Panc1 (cell line): ENCODE measurements around the gene MAD1L1. TPM values are rescaled to one million over a fixed set of nuclear protein-coding genes. Genes with fewer than 3 reads are reported as not detected.
A peak's percentile ranks its signal among the peaks of the same experiment; 100 is the strongest.

ENCODE experiments used
- ATAC-seq: fragments of 200-7000 bp; cut with Tn5 transposase; 2 replicates; pipeline ENCODE4 v1.9.1; 2020; ENCODE audit warnings: mild to moderate bottlenecking, moderate library complexity
- BruUV-seq: library from RNA; stranded (reverse); fragments of 400-500 nt; replicated peaks from 2 replicates; lab custom pipeline; 2021; lab: Mats Ljungman, UMichigan
- CTCF ChIA-PET: fragments of 300-600 bp; sonication (Branson Sonifier 250); formaldehyde crosslinking; loops from one replicate; lab custom pipeline; 2022; ENCODE audit warnings: antibody characterized with exemption; lab: Charles Lee
- POLR2A ChIA-PET: fragments of 300-600 bp; sonication (Branson Sonifier 250); formaldehyde crosslinking; loops from one replicate; lab custom pipeline; 2022; ENCODE audit warnings: antibody characterized with exemption; lab: Charles Lee
- DNase-seq: peaks from one replicate; pipeline ENCODE4 v3.0.0-alpha.2; 2010; ENCODE audit warnings: low read depth, low spot score
- H3K27ac ChIP-seq: 2 replicates; pipeline ENCODE4 v1.5.1; 2011; ENCODE audit warnings: mild to moderate bottlenecking, low read length, inconsistent platforms
- H3K27me3 ChIP-seq: fragments of 200-500 bp; sonication (Bioruptor generic); 2 replicates; pipeline ENCODE4 v1.6.0; 2014; ENCODE audit warnings: low read length, inconsistent platforms; ENCODE audit not compliant: control insufficient read depth, insufficient read depth
- H3K36me3 ChIP-seq: fragments of 200-500 bp; sonication (Bioruptor generic); 2 replicates; pipeline ENCODE4 v1.5.1; 2014; ENCODE audit warnings: inconsistent platforms, mild to moderate bottlenecking, low read length, moderate library complexity; ENCODE audit not compliant: control insufficient read depth, insufficient read depth
- H3K4me1 ChIP-seq: 2 replicates; pipeline ENCODE4 v1.5.1; 2011; ENCODE audit warnings: inconsistent platforms, mild to moderate bottlenecking, low read length, moderate library complexity; ENCODE audit not compliant: control insufficient read depth, insufficient read depth
- H3K4me3 ChIP-seq, 2 experiments: 2 replicates each; pipeline ENCODE4 v1.5.1; 2011 to 2012; ENCODE audit warnings: low read depth in 2 of 2, low read length in 2 of 2, mild to moderate bottlenecking in 2 of 2, inconsistent platforms in 1 of 2, moderate library complexity in 1 of 2
- H3K9me3 ChIP-seq: fragments of 200-500 bp; sonication (Bioruptor generic); 2 replicates; pipeline ENCODE4 v1.5.1; 2014; ENCODE audit warnings: low read depth, mild to moderate bottlenecking, inconsistent platforms, low read length, moderate library complexity; ENCODE audit not compliant: control insufficient read depth, insufficient read depth
- POLR2AphosphoS5 ChIP-seq: IDR thresholded peaks from 2 replicates; pipeline ENCODE4 v1.6.1; 2012; ENCODE audit warnings: mild to moderate bottlenecking, low read depth, low read length, moderate library complexity
- SIN3A ChIP-seq: IDR thresholded peaks from 2 replicates; pipeline ENCODE4 v1.6.1; 2012; ENCODE audit warnings: low read depth, mild to moderate bottlenecking, low read length, moderate library complexity, borderline replicate concordance; ENCODE audit not compliant: insufficient read depth
- TCF7L2 ChIP-seq: IDR thresholded peaks from 2 replicates; pipeline ENCODE4 v1.6.1; 2011; ENCODE audit warnings: mild to moderate bottlenecking, low read depth, low read length, inconsistent platforms
- in situ Hi-C: cut with HindIII; loops from 2 replicates; pipeline ENCODE4 v1.10.0; 2016; ENCODE audit warnings: low sequenced_read_pairs, low pct_unique_long_range_greater_than_20kb
- intact Hi-C: fragments of 100-400 bp; cut with micrococcal nuclease; formaldehyde crosslinking; loops from one replicate; pipeline ENCODE4 v1.10.0; 2022; ENCODE audit not compliant: unreplicated experiment
- total RNA-seq: library from RNA; stranded (reverse); gene quantifications from one replicate; pipeline ENCODE4 v1.2.1, GENCODE V29; 2021; ENCODE audit not compliant: unreplicated experiment
- TF ChIP-seq, protein P1 (sequence below): fragments of 450-650 bp; IDR thresholded peaks from 2 replicates; pipeline ENCODE4 v1.5.1; 2017; ENCODE audit warnings: mild to moderate bottlenecking
- TF ChIP-seq, protein P2 (sequence below), 2 experiments: IDR thresholded peaks; 2 replicates each; pipeline ENCODE4 v1.6.1; 2011 to 2012; ENCODE audit warnings: low read depth in 2 of 2, control low read depth in 1 of 2, low read length in 1 of 2, mild to moderate bottlenecking in 1 of 2, moderate library complexity in 1 of 2; ENCODE audit not compliant: insufficient read depth in 1 of 2

The MAD1L1 gene
- total RNA-seq, 1 experiment from 2014 or later, result 70.8 TPM

- TF ChIP-seq, protein P1, sequence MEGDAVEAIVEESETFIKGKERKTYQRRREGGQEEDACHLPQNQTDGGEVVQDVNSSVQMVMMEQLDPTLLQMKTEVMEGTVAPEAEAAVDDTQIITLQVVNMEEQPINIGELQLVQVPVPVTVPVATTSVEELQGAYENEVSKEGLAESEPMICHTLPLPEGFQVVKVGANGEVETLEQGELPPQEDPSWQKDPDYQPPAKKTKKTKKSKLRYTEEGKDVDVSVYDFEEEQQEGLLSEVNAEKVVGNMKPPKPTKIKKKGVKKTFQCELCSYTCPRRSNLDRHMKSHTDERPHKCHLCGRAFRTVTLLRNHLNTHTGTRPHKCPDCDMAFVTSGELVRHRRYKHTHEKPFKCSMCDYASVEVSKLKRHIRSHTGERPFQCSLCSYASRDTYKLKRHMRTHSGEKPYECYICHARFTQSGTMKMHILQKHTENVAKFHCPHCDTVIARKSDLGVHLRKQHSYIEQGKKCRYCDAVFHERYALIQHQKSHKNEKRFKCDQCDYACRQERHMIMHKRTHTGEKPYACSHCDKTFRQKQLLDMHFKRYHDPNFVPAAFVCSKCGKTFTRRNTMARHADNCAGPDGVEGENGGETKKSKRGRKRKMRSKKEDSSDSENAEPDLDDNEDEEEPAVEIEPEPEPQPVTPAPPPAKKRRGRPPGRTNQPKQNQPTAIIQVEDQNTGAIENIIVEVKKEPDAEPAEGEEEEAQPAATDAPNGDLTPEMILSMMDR, result no peak
- no peak for TF ChIP-seq TCF7L2
- TF ChIP-seq SIN3A, result no peak
- no peak for TF ChIP-seq POLR2AphosphoS5
- TF ChIP-seq, protein P2, sequence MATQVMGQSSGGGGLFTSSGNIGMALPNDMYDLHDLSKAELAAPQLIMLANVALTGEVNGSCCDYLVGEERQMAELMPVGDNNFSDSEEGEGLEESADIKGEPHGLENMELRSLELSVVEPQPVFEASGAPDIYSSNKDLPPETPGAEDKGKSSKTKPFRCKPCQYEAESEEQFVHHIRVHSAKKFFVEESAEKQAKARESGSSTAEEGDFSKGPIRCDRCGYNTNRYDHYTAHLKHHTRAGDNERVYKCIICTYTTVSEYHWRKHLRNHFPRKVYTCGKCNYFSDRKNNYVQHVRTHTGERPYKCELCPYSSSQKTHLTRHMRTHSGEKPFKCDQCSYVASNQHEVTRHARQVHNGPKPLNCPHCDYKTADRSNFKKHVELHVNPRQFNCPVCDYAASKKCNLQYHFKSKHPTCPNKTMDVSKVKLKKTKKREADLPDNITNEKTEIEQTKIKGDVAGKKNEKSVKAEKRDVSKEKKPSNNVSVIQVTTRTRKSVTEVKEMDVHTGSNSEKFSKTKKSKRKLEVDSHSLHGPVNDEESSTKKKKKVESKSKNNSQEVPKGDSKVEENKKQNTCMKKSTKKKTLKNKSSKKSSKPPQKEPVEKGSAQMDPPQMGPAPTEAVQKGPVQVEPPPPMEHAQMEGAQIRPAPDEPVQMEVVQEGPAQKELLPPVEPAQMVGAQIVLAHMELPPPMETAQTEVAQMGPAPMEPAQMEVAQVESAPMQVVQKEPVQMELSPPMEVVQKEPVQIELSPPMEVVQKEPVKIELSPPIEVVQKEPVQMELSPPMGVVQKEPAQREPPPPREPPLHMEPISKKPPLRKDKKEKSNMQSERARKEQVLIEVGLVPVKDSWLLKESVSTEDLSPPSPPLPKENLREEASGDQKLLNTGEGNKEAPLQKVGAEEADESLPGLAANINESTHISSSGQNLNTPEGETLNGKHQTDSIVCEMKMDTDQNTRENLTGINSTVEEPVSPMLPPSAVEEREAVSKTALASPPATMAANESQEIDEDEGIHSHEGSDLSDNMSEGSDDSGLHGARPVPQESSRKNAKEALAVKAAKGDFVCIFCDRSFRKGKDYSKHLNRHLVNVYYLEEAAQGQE (IDR thresholded peaks at IDR 0.05; ENCODE audit: insufficient read depth in 1 of 2, low read depth in 2 of 2, low read length in 1 of 2), result no peak
- no peaks in the 10 kb centered on the region for H3K9me3 ChIP-seq
- intact Hi-C loops, result no loop called here
- no peak overlapping the region for H3K4me3 ChIP-seq
- H3K27me3 ChIP-seq, result no peaks in the 10 kb centered on the region
- DNase-seq (no peak), ATAC-seq (no peak)
- CTCF ChIA-PET, result no interaction called here
- no TSS peak for BruUV-seq
- peaks cover 19% of the 10 kb centered on the region for H3K4me1 ChIP-seq
- in situ Hi-C loops, result no loop called here
- H3K27ac ChIP-seq, result no peak overlapping the region
- POLR2A ChIA-PET, result no interaction called here
- H3K36me3 ChIP-seq, result no peaks in the 10 kb centered on the region
Observed at GRCh38 chr7:2117646-2118045, 115.1 kb downstream of the MAD1L1 start.

DNA sequence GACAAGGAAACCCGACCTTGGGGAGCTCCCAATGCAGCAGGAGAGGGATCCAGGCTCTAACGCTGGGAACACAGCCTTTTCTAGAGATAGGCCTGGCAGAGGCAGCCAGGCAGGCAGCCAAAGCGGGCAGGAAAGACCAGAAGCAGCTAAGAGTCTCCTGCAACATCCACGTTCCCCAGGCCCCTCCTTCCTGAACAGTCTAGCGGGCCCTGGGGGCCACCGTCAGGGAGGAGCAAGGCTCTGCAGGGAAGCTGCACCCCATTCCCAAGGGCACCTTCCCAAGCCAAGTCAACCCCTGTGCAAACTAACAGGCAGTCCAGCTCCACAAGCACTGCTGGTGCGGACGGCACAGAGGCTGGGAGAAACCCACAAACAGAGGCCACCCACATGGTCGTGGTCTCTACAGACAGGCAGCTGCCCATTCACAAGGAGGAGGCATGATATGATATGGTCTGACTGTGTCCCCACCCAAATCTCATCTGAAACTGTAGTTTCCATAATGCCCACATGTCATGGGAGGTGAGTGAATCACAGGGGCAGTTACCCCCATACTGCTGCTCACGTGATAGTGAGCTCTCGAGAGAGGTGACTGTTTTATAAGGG, 115.7 kb downstream of the MAD1L1 start:
- peak; percentile 21; the same call in 1 of the 2 replicates for ATAC-seq
- CTCF ChIA-PET, result no interaction called here
- H3K27ac ChIP-seq, result no peak overlapping the region
- H3K27me3 ChIP-seq, result no peaks in the 10 kb centered on the region
- intact Hi-C loops, result no loop called here
- H3K4me3 ChIP-seq, result no peak overlapping the region
- no peaks in the 10 kb centered on the region for H3K36me3 ChIP-seq
- POLR2A ChIA-PET, result no interaction called here
- no peaks in the 10 kb centered on the region for H3K9me3 ChIP-seq
- TF ChIP-seq TCF7L2 (no peak), POLR2AphosphoS5 (no peak), SIN3A (no peak)
- TF ChIP-seq, protein P1, result no peak
- TF ChIP-seq, protein P2 (IDR thresholded peaks at IDR 0.05; ENCODE audit: insufficient read depth in 1 of 2, low read depth in 2 of 2, low read length in 1 of 2), result no peak
- BruUV-seq, result no TSS peak
- no peak for DNase-seq
- H3K4me1 ChIP-seq, result peaks cover 19% of the 10 kb centered on the region
- in situ Hi-C loops, result no loop called here
